ENCODE results near the gene SETD5.

Gene SETD5

GRCh38 chr3:9361691-9362388, 35.6 kb upstream of the SETD5 start:
- DNase-seq (ENCODE audit: low spot score): no peak
- TF ChIP-seq CTCF (IDR thresholded peaks at IDR 0.05; ENCODE audit: extremely low read depth, missing control alignments): no peak

GRCh38 chr3:9362731-9363530, 34.5 kb upstream of the SETD5 start, which contains the start of gene THUMPD3:
Gene THUMPD3 (plus strand): TSS chr3:9363054. CDS start chr3:9365069, 2,015 bp downstream.
- DNase-seq (ENCODE audit: low spot score): peak; percentile 84
- TF ChIP-seq CTCF (IDR thresholded peaks at IDR 0.05; ENCODE audit: extremely low read depth, missing control alignments): no peak

- DNase-seq (ENCODE audit: low spot score): no peak
- no peak for TF ChIP-seq CTCF (IDR thresholded peaks at IDR 0.05; ENCODE audit: extremely low read depth, missing control alignments)
These were observed 27.9 kb upstream of the SETD5 start for GRCh38 chr3:9369508-9369907.

GRCh38 chr3:9373465-9373864, 23.9 kb upstream of the SETD5 start:
- no peak for TF ChIP-seq CTCF (IDR thresholded peaks at IDR 0.05; ENCODE audit: extremely low read depth, missing control alignments)
- no peak for DNase-seq (ENCODE audit: low spot score)

GRCh38 chr3:9377981-9378380, 19.4 kb upstream of the SETD5 start:
- no peak for TF ChIP-seq CTCF (IDR thresholded peaks at IDR 0.05; ENCODE audit: extremely low read depth, missing control alignments)
- no peak for DNase-seq (ENCODE audit: low spot score)

- no peak for TF ChIP-seq CTCF (IDR thresholded peaks at IDR 0.05; ENCODE audit: extremely low read depth, missing control alignments)
- DNase-seq (ENCODE audit: low spot score): no peak
These were observed 18.1 kb upstream of the SETD5 start for GRCh38 chr3:9379327-9379726.

- no peak for DNase-seq (ENCODE audit: low spot score)
- no peak for TF ChIP-seq CTCF (IDR thresholded peaks at IDR 0.05; ENCODE audit: extremely low read depth, missing control alignments)
These were observed 17.4 kb upstream of the SETD5 start for GRCh38 chr3:9380014-9380413.
